Parathyroid adenoma (tissue), 2 donors: ENCODE data around the gene CLDND2.

Experiments
- H2AFZ ChIP-seq: fragments of 300-600 bp; sonication (generic); one replicate; pipeline ENCODE4 v1.7.0; 2017; ENCODE audit warnings: antibody characterized with exemption, mild to moderate bottlenecking
- H3K27ac ChIP-seq: fragments of 300-600 bp; sonication (generic); one replicate; pipeline ENCODE4 v1.7.0; 2017
- H3K27me3 ChIP-seq: fragments of 300-600 bp; sonication (generic); one replicate; pipeline ENCODE4 v1.7.0; 2017; ENCODE audit warnings: low read length; ENCODE audit not compliant: control insufficient read depth, insufficient read depth
- H3K36me3 ChIP-seq: fragments of 300-600 bp; sonication (generic); one replicate; pipeline ENCODE4 v1.7.0; 2017; ENCODE audit warnings: low read length; ENCODE audit not compliant: control insufficient read depth, insufficient read depth
- H3K4me1 ChIP-seq: fragments of 300-600 bp; sonication (generic); one replicate; pipeline ENCODE4 v1.7.0; 2017; ENCODE audit warnings: control low read depth
- H3K4me2 ChIP-seq: fragments of 300-600 bp; sonication (generic); one replicate; pipeline ENCODE4 v1.7.0; 2017; ENCODE audit warnings: low read length
- H3K4me3 ChIP-seq: fragments of 300-600 bp; sonication (generic); one replicate; pipeline ENCODE4 v1.7.0; 2017; ENCODE audit warnings: low read depth, low read length
- H3K79me2 ChIP-seq: fragments of 300-600 bp; sonication (generic); one replicate; pipeline ENCODE4 v1.7.0; 2017; ENCODE audit warnings: control low read depth
- H3K9ac ChIP-seq: fragments of 300-600 bp; sonication (generic); one replicate; pipeline ENCODE4 v1.7.0; 2017; ENCODE audit warnings: mild to moderate bottlenecking
- H3K9me3 ChIP-seq: fragments of 300-600 bp; sonication (generic); one replicate; pipeline ENCODE4 v1.7.0; 2017; ENCODE audit warnings: low read length; ENCODE audit not compliant: control insufficient read depth
- CTCF ChIP-seq: fragments of 300-600 bp; sonication (generic); IDR thresholded peaks from one replicate; pipeline ENCODE4 v1.7.0; 2017; ENCODE audit warnings: antibody characterized with exemption, mild to moderate bottlenecking
- donor health status: primary hyperparathyroidism.

Gene CLDND2

GRCh38 chr19:51337141-51337860 lies 31.5 kb downstream of the CLDND2 start:
- no peak for TF ChIP-seq CTCF
- Histone ChIP-seq H3K9me3 (no peaks in the 10 kb centered on the region), H3K4me2 (no peak overlapping the region), H3K27ac (no peak overlapping the region), H3K27me3 (no peaks in the 10 kb centered on the region), H3K36me3 (no peaks in the 10 kb centered on the region), H3K4me1 (peaks cover 10% of the 10 kb centered on the region), H3K4me3 (no peak overlapping the region), H3K9ac (no peak overlapping the region), H2AFZ (no peak overlapping the region), H3K79me2 (no peaks in the 10 kb centered on the region)

- no peaks in the 10 kb centered on the region for H3K36me3 ChIP-seq
- TF ChIP-seq CTCF = no peak
- H3K4me3 ChIP-seq = no peak overlapping the region
- no peak overlapping the region for H3K9ac ChIP-seq
- peaks cover 6% of the 10 kb centered on the region for H3K4me1 ChIP-seq
- H3K79me2 ChIP-seq = no peaks in the 10 kb centered on the region
- H3K27ac ChIP-seq = no peak overlapping the region
- H3K4me2 ChIP-seq = no peak overlapping the region
- no peaks in the 10 kb centered on the region for H3K27me3 ChIP-seq
- H2AFZ ChIP-seq = no peak overlapping the region
- no peaks in the 10 kb centered on the region for H3K9me3 ChIP-seq
Observed at GRCh38 chr19:51333836-51334460, 34.9 kb downstream of the CLDND2 start.

GRCh38 chr19:51331716-51332115 lies 37.1 kb downstream of the CLDND2 start:
- H3K9me3 ChIP-seq = no peaks in the 10 kb centered on the region
- no peak for TF ChIP-seq CTCF

GRCh38 chr19:51331193-51331592 lies 37.6 kb downstream of the CLDND2 start:
- H3K79me2 ChIP-seq = no peaks in the 10 kb centered on the region
- H3K9ac ChIP-seq = no peak overlapping the region
- H2AFZ ChIP-seq = no peak overlapping the region
- TF ChIP-seq CTCF = no peak
- H3K4me2 ChIP-seq = no peak overlapping the region
- no peak overlapping the region for H3K4me3 ChIP-seq
- H3K36me3 ChIP-seq = no peaks in the 10 kb centered on the region
- no peaks in the 10 kb centered on the region for H3K9me3 ChIP-seq
- no peak overlapping the region for H3K27ac ChIP-seq
- H3K27me3 ChIP-seq = no peaks in the 10 kb centered on the region
- H3K4me1 ChIP-seq = no peaks in the 10 kb centered on the region

More at GRCh38 chr19:51331716-51332115, 37.1 kb downstream of the CLDND2 start:
- Histone ChIP-seq H3K27me3 (no peaks in the 10 kb centered on the region), H3K27ac (no peak overlapping the region), H3K4me1 (no peaks in the 10 kb centered on the region), H3K9ac (no peak overlapping the region), H3K4me3 (no peak overlapping the region), H2AFZ (no peak overlapping the region), H3K4me2 (no peak overlapping the region), H3K79me2 (no peaks in the 10 kb centered on the region), H3K36me3 (no peaks in the 10 kb centered on the region)
